Gastroesophageal sphincter (tissue), 3 donors: ENCODE results near the gene FBXO28.

Experiments used
- CTCF ChIP-seq, 4 experiments: fragments of 200-600 bp in 2 of 4; fragments of 450-650 bp in 2 of 4; sonication (generic) in 1 of 4; IDR thresholded peaks; one replicate each; pipeline ENCODE4 v1.5.1; 2017 to 2019; ENCODE audit warnings: antibody characterized with exemption in 4 of 4, mild to moderate bottlenecking in 2 of 4, moderate library complexity in 2 of 4
- POLR2A ChIP-seq, 2 donors: fragments of 450-650 bp; IDR thresholded peaks; one replicate each; pipeline ENCODE4 v1.6.1; 2017; ENCODE audit warnings: antibody characterized with exemption in 2 of 2, mild to moderate bottlenecking in 2 of 2, moderate library complexity in 1 of 2

GRCh38 chr1:224211206-224211962 is 97.5 kb downstream of the FBXO28 start:
- no peak for TF ChIP-seq CTCF (IDR thresholded peaks at IDR 0.05)
- TF ChIP-seq POLR2A (IDR thresholded peaks at IDR 0.05): no peak
